HFF-Myc (cell line): Measurements from ENCODE around the gene C20orf204.

Experiments used
- DNase-seq: peaks from one replicate; pipeline ENCODE4 v3.0.0-alpha.2; 2011; ENCODE audit warnings: low read depth; ENCODE audit errors: extremely low read depth
- H3K4me3 ChIP-seq: replicated peaks from 2 replicates; pipeline ENCODE4 v1.5.1; 2011; ENCODE audit warnings: low read depth, mild to moderate bottlenecking, control low read depth, low read length
- TF ChIP-seq, protein P1 (sequence below): IDR thresholded peaks from 2 replicates; pipeline ENCODE4 v1.5.1; 2012; ENCODE audit warnings: mild to moderate bottlenecking, low read depth, low read length, control low read depth; ENCODE audit errors: missing control alignments

The C20orf204 gene

DNA sequence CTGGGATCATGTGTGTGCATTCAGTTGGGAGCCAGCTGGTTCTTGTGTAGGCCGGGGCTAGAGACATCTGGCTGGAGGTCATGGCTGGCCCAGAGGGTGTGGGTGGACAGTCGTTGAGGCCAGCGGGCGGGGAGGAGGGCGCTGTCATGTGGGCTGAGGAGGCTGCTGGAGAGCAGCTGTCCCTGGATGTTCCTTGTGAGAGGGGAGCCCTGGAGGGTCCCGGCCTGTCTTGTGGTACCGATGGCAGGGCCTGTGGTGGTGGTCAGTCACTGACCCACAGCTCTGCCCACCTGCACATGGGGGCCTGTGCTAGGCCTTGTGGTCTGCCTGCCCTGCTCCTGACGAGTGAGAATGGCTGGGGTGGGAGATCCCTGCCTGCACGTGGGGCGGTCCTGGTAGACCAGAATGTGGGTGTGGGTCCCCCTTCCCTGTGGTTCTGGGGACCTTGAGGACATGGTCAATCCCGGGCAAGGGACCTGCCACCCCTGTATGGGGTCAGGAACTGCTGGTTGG, 1.9 kb upstream of the C20orf204 start:
- TF ChIP-seq, protein P1, sequence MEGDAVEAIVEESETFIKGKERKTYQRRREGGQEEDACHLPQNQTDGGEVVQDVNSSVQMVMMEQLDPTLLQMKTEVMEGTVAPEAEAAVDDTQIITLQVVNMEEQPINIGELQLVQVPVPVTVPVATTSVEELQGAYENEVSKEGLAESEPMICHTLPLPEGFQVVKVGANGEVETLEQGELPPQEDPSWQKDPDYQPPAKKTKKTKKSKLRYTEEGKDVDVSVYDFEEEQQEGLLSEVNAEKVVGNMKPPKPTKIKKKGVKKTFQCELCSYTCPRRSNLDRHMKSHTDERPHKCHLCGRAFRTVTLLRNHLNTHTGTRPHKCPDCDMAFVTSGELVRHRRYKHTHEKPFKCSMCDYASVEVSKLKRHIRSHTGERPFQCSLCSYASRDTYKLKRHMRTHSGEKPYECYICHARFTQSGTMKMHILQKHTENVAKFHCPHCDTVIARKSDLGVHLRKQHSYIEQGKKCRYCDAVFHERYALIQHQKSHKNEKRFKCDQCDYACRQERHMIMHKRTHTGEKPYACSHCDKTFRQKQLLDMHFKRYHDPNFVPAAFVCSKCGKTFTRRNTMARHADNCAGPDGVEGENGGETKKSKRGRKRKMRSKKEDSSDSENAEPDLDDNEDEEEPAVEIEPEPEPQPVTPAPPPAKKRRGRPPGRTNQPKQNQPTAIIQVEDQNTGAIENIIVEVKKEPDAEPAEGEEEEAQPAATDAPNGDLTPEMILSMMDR: no peak
- no peak for DNase-seq
- H3K4me3 ChIP-seq: no peak overlapping the region

DNA sequence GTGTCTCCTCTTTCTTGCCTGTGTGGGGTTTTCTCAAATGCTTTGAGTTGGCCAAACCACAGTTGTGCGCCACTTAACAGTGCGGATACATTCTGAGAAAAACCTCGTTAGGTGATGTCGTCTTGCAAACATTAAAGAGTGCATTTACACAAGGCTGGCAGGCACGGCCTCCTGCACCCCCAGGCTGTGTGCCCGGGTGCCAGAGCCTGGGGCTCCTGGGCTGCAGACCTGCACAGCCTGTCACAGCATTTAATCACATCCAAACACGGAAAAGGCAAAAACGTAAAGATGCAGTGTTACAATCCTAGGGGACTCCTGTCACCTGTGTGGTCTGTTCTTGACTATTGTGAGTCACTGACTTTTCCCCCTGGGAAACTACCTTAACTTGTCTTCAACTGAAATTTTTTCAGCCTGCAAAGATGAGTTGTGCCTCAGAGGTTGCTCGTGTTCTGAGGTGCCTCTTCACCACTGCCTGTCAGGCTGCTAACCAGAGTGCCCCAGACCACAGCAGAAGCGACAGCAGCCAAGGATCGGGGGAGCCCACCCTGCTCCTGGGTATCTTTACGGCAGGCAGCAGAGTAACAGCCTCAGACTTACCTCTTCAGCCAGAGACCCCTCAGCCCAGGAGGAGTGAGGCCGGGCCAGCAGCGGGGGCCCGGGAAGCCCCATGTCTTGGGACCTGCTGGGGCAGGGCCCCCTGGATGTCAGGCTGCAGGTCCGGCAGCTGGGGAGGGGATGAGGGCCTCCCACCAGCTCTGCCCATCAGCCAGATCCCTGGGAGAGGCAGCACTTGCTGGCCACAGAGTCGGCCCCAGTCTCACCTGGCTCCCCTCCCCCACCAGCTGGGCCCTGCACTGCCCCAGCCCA, 683 bp upstream of the C20orf204 start:
- no peak overlapping the region for H3K4me3 ChIP-seq
- DNase-seq: no peak
- TF ChIP-seq, protein P1: no peak

DNA sequence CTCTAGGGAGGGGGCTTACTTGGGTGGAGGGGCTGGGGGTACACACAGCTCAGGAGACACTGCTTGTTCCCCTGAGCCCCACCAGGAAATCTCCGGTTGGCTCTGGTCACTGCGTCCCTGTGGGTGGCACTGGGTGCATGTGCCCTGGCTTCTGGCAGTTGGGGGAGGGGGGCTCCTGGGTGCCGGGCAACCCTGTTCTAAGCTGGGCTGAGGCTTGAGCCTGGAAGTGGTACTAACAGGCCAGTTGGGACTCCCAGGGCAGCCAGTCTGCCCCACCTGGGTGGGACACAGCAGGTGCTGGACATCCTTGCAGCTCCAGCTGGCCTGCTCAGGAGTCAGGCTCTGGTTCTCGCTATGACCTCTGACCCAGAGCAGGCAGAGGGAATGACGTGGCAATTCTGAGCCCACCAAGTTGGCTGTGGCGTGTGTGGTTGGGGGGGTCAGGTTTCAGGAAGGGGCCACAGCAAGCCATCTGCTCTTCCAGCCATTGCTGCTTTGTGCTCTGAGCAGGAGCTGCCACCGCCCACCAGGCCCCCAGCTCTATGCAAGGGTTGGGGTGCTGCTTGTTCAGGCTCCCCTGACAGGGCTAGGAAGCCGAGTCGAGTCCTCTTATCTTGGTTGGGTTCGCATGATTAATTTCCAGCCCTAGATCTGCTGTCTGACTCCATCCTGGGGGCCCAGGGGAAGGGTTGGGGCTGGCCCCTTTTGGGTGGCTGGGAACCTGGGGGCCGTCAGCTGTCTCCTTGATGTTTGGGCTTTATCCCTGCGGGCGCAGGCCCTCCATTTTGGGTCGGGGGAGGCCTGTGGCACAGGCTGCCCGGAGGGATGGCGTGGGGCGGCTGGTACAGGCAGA, 590 bp downstream of the C20orf204 start:
- TF ChIP-seq, protein P1: no peak
- DNase-seq: no peak
- no peak overlapping the region for H3K4me3 ChIP-seq

DNA sequence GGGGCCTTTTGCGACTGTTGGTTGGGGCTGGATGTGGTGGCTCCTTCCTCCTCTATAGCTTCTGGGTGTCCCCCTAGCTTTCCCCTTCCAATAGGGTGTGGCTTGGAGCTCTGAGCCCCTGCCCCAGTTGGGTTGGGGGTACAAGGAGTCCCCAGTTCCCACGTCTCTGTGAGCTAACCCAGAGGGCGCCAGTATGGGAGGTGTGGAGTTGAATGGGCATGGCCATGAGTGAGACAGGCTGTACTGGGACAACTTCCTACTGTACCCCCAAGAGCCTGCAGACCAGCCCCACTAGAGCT, 1.2 kb downstream of the C20orf204 start:
- TF ChIP-seq, protein P1: no peak
- no peak for DNase-seq
- no peak overlapping the region for H3K4me3 ChIP-seq

DNA sequence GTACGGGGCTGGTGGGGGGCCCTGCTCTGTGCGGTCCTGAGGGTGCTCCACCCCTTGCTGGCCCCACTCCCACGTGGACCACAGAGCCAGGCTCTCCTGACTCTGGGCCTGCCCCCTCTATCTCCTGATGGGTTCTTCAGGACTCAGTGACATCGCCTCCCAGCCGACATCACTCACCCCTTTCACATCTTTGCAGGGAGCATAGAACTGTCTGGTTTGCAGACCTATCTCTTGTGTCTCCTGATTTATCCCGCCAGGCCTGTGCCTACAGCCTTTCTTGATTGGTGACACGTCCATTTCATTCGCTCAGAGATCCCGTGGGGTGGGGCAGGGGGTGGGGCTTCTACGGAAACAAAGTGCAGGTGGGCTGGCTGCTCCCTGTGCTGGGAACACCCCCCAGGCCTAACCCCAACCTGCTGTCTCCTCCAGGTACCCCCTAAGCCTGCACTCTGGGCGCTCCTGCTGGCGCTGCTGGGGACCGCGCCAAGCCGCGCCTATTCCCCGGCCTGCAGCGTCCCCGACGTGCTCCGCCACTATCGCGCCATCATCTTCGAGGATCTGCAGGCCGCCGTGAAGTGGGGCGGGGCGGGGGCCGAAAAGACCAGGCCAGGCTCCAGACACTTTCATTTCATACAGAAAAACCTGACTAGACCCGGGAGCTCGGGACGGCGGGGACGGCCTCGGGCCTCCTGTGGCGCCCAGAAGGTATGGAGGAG, 1.7 kb downstream of the C20orf204 start:
- no peak for DNase-seq
- no peak overlapping the region for H3K4me3 ChIP-seq

DNA sequence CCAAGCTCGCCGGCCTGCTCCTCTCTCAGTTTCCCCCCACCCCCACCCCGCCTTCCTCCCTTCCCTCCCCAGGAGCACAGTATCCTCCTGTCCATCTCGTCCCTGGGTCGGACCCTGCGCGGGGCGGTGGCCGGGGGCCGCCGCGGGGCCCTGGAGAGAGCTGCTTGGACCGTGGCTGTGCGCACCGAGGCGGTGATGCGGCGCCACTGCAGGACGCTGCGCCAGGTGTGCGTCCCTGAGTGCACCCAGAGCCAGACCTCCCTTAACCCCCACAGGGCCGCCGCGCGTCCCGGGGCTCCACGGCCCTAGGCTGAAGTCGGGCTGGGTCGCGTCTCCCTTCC, 2.2 kb downstream of the C20orf204 start:
- no peak for DNase-seq
- TF ChIP-seq, protein P1: no peak
- no peak overlapping the region for H3K4me3 ChIP-seq

More for the DNA sequence above, 1.7 kb downstream of the C20orf204 start:
- TF ChIP-seq, protein P1: no peak
